ENCODE results near the gene COL15A1.

Gene COL15A1

DNA sequence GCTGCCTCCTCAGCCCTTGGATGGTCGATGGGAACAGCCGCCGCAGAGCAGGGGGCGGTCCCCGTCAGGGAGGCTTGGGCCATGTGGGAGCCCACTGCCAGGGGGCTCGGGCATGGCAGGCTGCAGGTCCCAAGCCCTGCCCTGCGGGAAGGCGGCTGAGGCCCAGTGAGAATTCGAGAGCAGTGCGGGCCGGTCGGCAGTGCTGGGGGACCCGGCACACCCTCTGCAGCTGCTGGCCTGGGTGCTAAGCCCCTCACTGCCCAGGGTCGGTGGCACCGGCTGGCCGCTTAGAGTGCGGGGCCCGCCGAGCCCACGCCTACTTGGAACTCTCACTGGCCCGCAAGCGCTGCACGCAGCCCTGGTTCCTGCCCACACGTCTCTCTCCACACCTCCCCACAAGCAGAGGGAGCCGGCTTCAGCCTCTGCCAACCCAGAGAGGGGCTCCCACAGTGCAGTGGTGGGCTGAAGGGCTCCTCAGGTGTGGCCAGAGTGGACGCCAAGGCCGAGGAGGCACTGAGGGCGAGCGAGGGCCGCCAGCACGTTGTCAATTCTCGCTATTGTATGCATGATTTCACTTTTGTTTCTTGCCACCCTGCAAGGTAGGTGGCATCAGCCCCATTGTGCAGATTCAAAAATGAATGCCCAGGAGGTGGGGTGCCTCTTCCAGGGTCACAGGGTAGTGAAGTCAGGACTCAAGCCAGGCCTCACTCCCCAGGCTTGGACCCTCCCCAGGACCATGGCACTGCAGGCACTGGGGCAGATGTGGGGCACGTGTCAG lies 48.6 kb downstream of the COL15A1 start:
- no peak for DNase-seq (ENCODE audit: low read depth in 2 of 3, low spot score in 2 of 3)

DNA sequence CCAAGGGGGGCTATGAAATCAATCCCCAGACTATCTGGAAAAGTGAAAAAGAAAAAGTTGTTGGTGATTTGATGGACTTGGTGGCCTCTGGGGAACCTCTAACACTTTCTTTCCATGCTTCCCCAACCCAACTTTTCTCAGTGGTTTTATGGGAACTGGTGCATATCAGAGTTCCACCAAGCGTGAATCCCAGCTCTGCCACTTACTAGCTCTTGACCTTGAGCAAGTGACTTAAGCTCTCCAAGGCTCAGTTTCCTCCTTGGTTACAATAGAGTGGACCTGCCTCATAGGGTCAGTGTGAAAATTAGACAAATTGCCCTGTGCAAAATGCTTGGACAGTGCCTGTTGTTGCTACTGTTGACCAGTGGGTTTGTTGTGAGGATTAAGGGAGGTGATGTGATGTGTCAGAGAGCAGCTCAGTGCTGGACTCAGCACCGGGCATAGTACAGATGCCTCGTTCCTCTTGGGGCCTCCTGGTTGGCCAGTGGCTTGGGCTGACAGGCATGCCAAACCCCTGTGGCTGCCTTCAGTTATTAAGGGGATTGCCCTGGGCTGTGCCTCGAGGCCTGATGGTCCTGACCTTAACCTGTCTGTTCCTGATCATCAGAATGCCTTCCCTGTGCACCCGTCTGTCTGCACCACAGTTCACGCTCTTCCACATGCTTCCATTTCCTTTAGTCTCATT lies 49.3 kb downstream of the COL15A1 start:
- no peak for DNase-seq (ENCODE audit: low read depth in 2 of 3, low spot score in 2 of 3)

DNA sequence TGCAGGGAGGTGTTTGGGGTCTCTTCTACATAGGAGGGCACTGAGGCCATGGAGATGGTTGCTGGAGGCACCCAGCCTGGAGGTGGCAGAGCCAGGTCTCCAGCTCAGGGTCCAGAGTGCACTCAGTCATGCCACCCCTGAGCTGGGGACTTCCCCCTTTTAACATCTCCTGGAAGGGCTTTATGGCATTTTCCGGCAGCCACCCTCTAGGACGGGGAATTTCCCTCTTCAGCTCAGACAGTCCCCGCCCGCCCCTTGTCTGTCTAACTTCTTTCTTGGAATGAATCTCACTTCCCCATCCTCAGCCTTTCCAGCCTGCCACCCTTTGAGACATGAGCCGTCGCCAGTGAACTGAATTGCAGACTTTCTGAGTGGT lies 49.9 kb downstream of the COL15A1 start:
- DNase-seq (ENCODE audit: low read depth in 2 of 3, low spot score in 2 of 3), result no peak

DNA sequence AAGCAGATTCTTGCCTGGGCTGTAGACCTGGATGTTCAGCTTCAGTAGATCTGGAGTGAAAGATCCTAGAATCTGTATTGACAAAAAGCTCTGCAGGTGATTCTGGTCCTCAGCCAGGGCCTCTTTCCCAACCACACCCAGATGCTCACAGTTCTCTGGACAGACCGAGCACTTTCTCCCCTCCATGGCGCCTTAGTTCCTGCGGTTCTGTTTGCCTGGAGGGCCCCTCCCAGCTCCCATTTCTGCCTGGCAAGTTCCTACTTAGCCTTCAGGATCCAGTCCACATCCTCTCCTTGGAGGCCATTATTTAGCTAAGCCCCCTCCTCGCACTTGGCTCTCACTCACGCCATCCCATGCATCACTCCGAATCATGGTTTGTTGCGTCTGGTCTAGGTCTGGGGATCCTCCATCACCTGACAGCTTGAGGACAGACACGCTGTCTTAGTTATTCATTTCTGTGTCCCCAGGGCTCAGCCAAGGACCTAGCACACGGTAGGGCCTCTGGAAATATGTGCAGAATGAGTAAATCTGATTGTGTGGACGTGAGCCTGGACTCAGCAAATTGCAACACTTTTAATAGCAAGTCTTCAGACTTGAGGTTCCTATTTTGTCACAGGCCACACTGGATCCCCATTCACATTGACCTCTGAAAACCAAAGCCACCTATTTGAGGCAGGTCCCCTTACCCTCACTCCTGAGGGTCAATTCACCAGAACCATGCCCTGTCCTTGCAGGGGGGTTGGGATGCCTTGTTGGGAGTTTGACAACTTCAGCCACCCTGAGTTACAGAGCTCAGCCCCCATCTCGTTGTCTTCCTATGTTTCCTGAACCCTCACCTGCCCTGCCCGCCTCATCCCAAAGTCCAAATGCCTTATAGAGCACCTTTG lies 50.7 kb downstream of the COL15A1 start:
- DNase-seq (ENCODE audit: low read depth in 2 of 3, low spot score in 2 of 3), result no peak

DNA sequence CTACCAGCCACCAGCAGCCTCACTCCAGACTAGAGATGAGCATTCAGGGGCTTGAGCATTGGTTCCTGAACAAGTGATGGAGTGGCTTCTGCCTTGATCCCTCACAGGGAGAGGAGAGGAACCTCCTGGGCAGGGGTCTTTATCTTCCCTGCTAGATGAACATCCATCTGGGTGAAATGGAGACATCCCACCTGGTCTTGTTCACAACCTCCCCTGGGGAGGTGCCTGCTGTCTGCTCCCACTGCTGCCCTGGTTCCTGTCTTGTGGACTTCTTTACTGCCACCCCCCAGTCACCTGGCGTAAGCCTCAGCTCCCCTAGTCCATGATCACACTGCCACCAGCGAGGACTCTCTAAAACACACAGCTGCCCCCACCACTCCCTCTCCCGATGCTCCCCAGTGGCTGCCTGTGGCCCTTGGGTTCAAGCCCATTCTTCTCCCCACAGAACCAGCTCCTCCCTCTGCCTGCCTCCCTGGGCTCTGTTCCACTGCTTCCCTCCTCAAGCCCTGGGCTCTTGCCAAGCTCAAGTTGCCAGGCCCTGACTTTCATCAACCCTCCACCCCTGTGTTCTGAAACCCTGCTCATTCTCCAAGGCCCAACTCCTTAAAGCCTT lies 51.5 kb downstream of the COL15A1 start:
- DNase-seq (ENCODE audit: low read depth in 2 of 3, low spot score in 2 of 3), result no peak

DNA sequence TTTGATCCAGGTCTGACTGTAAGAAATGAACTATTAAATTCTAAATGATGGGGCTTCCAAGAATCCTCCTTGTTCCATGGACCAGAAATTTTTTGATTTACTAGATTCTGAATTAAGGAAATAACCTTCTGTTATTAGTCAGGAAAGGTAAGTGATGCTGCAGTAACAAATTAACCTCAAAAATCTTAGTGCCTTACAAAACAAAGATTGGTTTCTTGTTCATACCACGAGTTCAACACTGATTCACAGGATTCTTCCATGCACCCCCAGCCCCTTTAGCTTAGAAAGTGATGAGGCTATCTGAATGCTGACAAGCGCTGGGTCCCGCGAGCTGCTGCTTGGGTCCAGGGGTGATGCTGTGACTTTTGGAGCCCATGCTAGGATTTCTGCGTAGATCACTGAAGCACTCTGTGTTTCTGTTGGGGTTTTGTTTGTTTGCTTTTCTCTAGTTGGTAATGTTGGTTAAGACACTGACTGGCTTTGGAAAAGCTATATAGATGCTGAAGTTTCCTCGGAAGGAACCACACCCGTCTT lies 52.3 kb downstream of the COL15A1 start:
- no peak for DNase-seq (ENCODE audit: low read depth in 2 of 3, low spot score in 2 of 3)

DNA sequence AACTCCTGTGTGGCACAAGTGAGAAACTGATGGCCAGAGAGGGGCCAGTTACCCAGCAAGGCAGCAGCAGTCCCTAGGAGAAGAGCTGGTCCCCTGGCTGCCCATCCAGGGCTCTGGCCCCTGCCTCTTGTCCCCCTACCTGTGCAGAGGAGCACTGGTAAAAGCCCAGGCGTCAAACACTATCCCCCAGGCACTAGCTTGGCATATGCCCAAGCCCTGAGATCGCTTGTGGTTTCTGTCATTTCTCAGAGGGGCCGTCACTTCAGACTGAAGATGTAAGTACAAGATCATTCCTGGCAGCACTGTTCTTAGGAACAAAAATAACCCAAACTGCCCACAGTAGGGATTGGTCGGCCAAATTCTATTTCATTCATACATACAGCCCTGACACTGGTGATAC lies 53.9 kb downstream of the COL15A1 start:
- no peak for DNase-seq (ENCODE audit: low read depth in 2 of 3, low spot score in 2 of 3)

DNA sequence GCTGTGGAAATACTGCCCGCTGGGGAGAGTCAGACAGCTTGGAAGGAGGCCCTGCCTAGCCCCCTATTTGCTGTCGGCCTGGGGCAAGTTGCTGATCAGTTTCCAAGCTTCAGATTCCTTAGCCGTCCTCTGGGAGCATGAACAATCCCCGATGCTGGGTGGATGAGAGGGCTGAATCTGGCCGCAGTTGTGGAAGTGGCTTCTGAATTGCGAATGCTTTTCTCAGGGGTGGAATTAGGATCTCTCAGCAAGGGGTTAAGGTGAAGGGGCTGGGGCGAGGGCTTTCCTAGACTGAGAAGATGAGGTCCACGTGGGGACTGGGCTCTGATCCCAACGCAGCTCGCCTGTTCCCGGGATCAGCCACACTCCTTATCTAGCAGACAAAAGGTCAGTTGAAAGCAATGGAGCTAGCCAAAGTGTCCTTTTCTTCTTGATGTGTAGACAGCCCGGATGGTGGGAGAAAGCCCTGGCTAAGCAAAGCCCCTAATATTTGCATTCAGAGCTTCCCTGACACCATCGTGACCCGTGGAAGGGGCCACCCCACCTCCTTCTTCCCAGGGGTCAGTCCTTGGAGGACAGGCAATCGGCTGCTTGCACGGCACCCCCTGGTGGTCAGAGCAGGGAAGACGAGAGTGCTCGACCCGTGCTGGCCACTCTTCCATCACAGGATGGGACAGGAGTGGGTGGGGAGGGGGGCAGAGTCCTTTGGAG lies 54.9 kb downstream of the COL15A1 start:
- DNase-seq (ENCODE audit: low read depth in 2 of 3, low spot score in 2 of 3), result peak in 2 of 3 experiments; percentile 45 to 47

DNA sequence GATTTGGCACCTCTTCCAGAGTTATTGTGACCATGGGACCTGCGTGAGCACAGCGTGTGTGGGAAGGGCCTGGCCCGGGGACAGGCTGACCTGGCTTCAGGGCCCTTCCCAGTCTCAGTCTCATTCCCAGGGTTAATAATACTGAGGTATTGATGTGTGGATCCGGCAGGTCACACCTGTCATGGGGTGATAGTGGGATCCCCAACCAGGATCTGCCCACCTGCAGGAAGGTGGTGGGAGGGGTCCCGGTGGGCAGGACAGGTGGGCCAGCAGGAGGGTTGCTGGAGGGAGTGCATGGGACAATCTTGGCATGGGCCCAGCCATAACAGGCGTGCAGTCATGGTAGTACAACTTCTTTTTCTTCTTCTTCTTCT lies 55.4 kb downstream of the COL15A1 start:
- DNase-seq (ENCODE audit: low read depth in 2 of 3, low spot score in 2 of 3), result no peak

DNA sequence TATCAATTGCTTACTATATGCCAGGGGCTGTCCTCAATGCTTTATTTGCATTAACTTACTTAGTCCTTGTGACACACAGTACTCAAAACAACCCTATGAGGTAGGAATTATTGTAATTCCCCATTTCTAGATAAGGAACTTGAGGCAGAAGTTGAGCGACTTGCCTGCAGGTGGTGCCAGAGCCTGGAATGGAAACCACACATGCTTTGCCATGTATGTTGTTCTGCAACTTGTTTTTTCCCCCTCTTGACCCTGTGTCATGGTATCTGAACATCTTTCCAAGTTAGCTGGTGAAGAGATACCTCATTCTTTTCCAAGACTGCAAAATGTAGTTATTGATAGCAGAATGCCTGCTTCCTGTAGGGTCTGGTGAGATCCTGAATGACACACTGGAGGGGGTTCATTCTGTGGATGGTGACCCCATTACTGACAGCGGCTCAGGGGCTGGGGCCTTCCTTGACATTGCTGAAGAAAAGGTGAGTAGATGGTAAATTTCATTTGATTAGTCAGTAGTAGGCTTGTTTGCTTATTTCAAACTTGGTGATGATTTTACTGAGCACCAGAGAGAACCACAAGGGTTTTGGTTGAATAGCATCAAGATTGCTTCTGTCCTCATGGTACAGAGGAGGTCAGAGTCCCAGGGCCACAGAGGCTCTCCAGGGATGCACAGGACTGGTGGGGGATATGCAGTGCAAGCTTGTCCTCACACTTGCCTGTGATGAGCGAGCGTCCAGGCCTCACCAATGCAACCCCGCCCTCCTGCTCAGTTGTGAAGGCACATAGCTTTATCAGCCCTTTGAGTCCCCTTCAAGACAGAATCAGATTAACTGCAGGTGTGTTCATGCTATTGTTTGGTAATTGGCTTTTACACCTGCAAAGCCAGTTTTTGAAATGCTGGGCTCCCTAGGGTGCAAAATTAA lies 57.0 kb downstream of the COL15A1 start:
- no peak for DNase-seq (ENCODE audit: low read depth in 2 of 3, low spot score in 2 of 3)

DNA sequence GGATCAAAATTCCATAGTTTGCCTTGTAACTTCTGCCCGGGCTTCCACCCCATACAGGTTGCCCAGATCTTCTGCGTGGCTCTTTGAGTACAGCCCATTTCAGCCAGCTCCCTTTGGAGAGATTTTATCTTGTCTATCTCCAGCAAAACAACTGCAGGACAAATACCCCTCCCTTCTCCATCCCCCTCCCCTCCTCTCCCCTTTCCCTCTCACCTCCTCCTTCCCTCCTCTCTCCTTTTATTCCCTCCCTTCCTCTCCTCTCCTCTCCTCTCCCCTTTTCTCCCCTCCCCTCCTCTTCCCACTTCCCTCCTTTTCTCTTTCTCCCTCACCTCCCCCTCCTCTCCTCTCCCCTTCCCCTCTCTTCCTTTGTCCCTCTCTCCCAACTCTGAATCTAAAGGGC lies 58.2 kb downstream of the COL15A1 start:
- DNase-seq (ENCODE audit: low read depth in 2 of 3, low spot score in 2 of 3), result no peak

DNA sequence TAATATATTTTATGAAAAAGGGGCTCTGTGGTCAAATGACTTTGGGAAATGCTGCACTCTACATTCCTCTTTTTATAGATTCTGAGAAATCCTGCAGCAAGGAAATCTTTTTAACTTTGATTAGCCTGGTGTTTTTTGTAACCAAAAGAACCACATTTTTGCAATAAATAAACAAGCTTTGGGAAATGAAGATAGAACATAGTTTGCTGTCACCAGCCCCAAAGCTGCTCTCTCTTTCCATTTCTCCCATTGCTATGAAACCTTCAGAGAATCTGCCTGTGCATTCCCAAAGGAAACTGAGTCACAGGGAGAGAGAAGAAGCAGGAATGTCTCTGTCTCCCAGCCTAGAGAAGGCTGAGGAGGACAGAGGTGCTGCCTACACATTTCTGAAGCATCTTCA lies 59.0 kb downstream of the COL15A1 start:
- no peak for DNase-seq (ENCODE audit: low read depth in 2 of 3, low spot score in 2 of 3)

DNA sequence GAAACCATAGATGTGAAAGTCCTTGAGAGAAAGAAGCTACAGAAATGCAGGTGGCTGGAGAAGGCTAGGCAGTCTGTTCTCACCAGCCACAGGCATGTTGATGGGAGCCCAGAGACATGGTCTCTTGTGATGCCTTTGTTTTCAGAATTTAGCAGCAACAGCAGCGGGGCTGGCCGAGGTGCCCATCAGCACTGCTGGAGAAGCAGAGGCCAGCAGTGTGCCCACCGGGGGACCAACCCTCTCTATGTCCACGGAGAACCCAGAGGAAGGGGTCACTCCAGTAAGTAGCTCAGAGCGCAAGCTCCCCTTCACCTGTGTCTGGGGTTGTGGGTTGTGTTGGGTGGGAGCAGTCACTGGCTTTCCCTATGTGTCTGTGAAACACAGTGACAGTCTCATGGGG lies 59.6 kb downstream of the COL15A1 start:
- DNase-seq (ENCODE audit: low read depth in 2 of 3, low spot score in 2 of 3), result no peak

DNA sequence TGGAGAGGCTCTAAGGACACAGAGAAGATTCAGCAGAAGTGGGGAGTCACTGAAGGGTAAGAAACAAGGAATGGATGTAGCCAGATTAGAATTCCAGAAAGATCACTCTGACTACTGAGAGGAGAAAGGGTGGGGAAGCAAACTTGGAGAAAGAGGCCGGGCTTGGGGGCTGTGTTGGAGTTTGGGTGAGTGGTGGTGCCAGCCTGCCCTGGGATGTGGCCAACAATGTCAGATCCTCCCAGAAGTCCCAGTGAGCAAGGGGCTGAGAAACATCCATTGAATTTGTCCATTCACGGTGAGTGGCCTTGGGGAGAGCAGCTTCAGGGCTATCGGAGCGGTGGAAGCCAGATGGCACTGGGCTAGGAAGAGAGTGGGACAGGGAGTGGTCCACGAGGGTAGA lies 60.4 kb downstream of the COL15A1 start:
- DNase-seq (ENCODE audit: low read depth in 2 of 3, low spot score in 2 of 3), result no peak

DNA sequence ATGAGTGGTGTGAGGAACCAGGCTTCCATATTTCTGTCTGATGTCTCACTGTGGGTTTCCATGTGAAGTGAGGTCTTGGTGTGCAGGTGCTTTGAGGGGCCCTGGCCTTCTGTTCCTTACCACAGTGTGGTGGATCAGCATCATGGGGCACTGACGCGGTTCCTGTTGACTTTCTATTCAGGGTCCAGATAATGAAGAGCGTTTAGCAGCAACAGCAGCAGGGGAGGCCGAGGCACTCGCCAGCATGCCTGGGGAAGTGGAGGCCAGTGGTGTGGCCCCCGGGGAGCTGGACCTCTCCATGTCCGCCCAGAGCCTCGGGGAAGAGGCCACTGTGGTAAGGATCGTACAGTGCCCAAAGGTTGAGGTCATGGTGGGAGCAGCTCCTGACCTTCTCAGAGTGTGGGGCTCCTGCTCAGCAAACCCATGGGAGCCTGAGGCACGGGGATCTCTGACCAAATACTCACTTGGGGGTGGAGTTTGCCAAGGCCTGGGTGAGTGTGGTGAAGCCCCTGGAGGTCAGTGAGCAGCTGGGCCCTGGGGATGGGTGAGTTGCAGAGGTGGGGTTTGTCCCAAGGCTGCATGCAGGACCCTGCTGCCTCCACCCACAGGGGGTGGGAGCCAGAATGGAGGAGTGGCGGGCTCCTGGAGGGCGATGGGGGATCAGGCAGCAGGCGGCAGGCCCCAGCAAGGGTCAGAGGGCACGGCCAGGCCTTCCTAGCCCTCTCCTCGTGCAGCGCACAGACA lies 61.2 kb downstream of the COL15A1 start:
- DNase-seq (ENCODE audit: low read depth in 2 of 3, low spot score in 2 of 3), result no peak

DNA sequence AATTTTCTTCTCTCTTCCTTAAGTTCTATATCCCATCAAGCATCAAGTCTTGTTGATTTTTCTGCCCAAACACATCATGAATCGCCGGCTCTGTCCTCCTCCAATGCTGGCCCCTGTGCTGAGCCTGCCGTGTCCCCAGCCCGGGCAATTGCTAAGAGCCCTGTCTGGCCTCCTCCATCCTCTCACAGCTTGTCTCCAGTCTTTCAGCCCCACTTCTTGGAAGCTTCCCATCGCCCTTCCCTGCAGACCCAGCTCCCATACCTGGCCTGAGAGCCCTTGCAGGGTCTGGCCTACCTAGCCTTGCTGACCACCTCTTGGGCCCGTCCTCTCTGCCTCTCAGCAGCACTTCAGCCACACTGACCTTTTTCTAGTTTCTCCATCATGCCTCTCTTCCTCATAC lies 61.9 kb downstream of the COL15A1 start:
- DNase-seq (ENCODE audit: low read depth in 2 of 3, low spot score in 2 of 3), result no peak

DNA sequence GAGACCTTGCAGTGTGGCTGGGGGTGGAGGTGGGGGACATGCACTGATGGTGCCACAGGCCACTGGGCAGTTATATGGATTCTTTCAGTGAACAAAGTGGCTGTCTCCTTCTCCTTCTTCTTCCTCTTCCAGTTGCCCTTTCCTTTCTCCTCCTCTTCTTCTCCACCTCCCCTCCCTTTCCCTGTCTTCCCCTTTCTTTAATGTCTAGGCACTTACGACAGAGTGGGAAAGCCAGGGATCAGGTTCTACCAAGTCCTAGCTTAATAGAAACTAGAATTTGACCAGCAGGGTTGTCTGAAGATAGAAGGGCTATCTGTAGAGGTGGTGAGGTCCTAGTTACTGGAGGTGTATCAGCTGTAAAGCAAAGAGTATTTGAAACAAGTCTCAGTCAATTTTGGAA lies 62.8 kb downstream of the COL15A1 start:
- DNase-seq (ENCODE audit: low read depth in 2 of 3, low spot score in 2 of 3), result no peak

DNA sequence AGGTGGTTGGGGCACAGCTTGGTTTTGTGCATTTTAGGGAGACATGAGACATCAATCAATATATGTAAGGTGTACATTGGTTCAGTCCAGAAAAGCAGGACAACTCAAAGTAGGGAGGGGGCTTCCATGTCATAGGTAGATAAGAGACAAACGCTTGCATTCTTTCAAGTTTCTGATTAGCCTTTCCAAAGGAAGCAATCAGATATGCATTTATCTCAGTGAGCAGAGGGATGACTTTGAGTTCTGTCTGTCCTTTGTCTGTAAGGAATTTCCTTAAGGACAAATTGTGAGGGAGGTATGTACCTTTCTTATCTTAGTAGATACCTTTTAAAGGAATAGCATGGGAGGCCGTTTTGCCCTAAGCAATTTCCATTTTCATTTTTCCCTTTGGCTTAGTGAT lies 63.3 kb downstream of the COL15A1 start:
- no peak for DNase-seq (ENCODE audit: low read depth in 2 of 3, low spot score in 2 of 3)

DNA sequence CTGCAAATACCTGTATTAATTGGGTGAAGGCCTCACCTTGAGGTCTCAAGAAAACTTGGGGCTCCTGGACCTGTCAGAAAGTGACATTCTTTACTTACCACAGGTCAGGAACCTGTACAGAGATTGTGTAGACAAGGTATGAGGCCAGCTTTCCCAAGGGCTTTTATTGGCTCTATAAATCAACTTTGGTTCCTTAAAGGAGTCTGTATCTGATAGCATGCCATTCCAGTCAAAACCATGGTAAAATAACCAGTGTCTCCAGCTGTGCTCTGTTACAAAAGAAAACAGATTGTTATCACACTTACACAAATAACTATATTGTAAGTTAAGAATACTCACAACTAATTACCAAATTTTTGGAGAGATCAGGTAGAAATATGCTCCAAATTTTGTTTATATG lies 64.5 kb downstream of the COL15A1 start:
- DNase-seq (ENCODE audit: low read depth in 2 of 3, low spot score in 2 of 3), result no peak

All from activated CD8-positive, alpha-beta memory T cell treated with anti-CD3 and anti-CD28 coated beads for 48 hours (primary cell).